Right atrium auricular region (tissue), 2 donors: ENCODE results near the gene EFNA5. TPM values are rescaled to one million over a fixed set of nuclear protein-coding genes. Genes with fewer than 3 reads are reported as not detected.

Source experiments
- DNase-seq: peaks from one replicate; pipeline ENCODE4 v3.0.0-alpha.2; 2019; ENCODE audit warnings: low spot score
- H3K27ac ChIP-seq, 2 donors: fragments of 200-600 bp; sonication (generic); 1 replicate in 1 of 2; 2 replicates in 1 of 2; pipeline ENCODE4 v1.5.1; 2016 to 2019
- H3K27me3 ChIP-seq, 2 donors: fragments of 200-600 bp; sonication (generic); one replicate each; pipeline versions ENCODE4 v1.5.1 to v1.6.0; 2017 to 2019
- H3K36me3 ChIP-seq: fragments of 200-600 bp; sonication (generic); one replicate; pipeline ENCODE4 v1.5.1; 2016
- H3K4me1 ChIP-seq, 2 donors: fragments of 200-600 bp; sonication (generic); one replicate each; pipeline versions ENCODE4 v1.5.1 to v1.6.0; 2017 to 2019
- H3K4me3 ChIP-seq, 2 donors: fragments of 200-600 bp; sonication (generic); 1 replicate in 1 of 2; 2 replicates in 1 of 2; pipeline ENCODE4 v1.5.1; 2017 to 2019; ENCODE audit warnings: mild to moderate bottlenecking in 1 of 2, moderate library complexity in 1 of 2
- H3K9me3 ChIP-seq, 2 donors: fragments of 200-600 bp; sonication (generic); one replicate each; pipeline ENCODE4 v1.5.1; 2019
- total RNA-seq, 2 donors: library from RNA; depleted of rRNA; stranded (reverse); fragments of >200 nt; gene quantifications; one replicate each; pipeline ENCODE4 v1.1.0, GENCODE V29; 2016
- TF ChIP-seq, protein P1 (sequence below), 2 donors: fragments of 200-600 bp; sonication (generic); IDR thresholded peaks; one replicate each; pipeline ENCODE4 v1.5.1; 2019; ENCODE audit warnings: antibody characterized with exemption in 2 of 2

EFNA5 gene
- total RNA-seq, 2 donors from 2014 or later: 17.0 to 19.2 TPM

DNA sequence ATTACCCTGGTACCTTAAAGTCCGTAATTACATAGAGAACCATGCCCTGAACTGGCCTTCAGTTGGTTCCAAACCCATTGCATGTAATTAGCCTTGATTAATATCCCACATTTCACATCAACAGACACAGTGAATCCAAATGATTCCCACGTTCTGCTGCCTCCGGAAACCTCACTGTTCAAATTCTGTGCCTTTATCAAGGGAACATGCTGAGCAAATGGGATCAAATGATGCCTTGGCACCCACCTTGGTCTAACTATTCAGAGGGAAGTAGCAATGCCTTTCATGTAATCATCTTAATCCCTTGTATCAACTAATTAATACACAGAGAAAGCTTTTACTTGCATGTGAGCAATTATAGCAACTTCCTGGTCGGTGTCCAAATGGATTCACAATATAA lies 100.6 kb downstream of the EFNA5 start:
- Histone ChIP-seq H3K27ac (peak overlapping the region; percentile 18 to 91), H3K36me3 (no peaks in the 10 kb centered on the region), H3K4me3 (no peak overlapping the region), H3K4me1 (peaks cover 0 to 40% of the 10 kb centered on the region in 2 donors), H3K9me3 (no peaks in the 10 kb centered on the region), H3K27me3 (no peaks in the 10 kb centered on the region)
- no peak for DNase-seq
- TF ChIP-seq, protein P1, sequence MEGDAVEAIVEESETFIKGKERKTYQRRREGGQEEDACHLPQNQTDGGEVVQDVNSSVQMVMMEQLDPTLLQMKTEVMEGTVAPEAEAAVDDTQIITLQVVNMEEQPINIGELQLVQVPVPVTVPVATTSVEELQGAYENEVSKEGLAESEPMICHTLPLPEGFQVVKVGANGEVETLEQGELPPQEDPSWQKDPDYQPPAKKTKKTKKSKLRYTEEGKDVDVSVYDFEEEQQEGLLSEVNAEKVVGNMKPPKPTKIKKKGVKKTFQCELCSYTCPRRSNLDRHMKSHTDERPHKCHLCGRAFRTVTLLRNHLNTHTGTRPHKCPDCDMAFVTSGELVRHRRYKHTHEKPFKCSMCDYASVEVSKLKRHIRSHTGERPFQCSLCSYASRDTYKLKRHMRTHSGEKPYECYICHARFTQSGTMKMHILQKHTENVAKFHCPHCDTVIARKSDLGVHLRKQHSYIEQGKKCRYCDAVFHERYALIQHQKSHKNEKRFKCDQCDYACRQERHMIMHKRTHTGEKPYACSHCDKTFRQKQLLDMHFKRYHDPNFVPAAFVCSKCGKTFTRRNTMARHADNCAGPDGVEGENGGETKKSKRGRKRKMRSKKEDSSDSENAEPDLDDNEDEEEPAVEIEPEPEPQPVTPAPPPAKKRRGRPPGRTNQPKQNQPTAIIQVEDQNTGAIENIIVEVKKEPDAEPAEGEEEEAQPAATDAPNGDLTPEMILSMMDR (IDR thresholded peaks at IDR 0.05): no peak

DNA sequence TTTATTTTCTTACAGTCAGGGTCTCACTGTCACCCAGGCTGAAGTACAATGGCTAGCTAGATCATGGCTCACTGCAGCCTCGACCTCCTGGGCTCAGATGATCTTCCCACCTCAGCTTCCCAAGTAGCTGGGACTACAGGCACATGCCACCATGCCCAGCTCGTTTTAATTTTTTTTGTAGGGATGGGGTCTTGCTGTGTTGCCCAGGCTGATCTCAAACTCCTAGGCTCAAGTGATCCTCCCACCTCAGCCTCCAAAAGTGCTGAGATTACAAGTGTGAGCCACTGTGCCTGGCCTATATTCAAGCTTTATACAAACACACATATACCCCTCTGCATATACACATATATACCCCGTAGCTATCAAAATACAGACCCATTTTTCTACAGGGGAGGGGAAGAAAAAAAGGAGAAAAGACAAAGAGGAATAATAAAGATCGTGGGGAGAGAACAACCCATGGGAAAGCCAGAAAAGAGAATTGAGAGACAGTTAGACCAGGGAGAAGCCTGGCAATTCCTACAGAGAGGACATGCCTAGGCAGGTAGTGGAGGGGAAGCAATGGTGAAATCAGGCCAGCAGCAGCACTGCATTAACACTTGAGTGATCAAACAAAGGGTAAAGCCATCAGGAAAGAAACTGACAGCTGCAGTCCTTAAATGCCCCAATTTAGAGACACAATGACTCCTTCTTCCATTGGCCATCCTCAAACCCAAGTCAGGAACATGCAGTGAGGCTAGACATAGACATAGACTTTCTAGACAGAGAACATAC lies 102.7 kb downstream of the EFNA5 start:
- TF ChIP-seq, protein P1 (IDR thresholded peaks at IDR 0.05): no peak
- peaks cover 0 to 35% of the 10 kb centered on the region in 2 donors for H3K4me1 ChIP-seq
- H3K27ac ChIP-seq: peak overlapping the region in 1 of 2 donors; percentile 67
- no peak overlapping the region for H3K4me3 ChIP-seq
- DNase-seq: no peak
- no peaks in the 10 kb centered on the region for H3K9me3 ChIP-seq
- H3K27me3 ChIP-seq: no peaks in the 10 kb centered on the region
- no peaks in the 10 kb centered on the region for H3K36me3 ChIP-seq

DNA sequence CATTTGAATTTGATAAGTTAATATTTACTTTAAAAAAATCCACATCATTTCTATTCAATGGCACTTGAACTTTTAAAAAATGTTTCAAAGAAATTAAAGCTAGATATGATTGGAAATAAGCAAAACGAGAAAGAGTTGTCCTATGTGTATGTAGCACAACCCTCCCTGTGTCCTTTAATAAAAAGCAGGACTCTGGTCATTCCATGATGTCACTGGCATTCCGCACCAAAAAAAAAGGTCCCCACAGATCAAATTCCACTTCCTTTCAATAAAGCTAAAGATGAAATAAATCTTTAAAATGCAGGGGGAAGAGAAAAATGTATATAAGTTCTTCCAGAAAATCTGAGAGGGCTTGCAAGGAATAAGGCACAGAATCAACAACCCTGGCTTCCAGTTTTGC lies 103.8 kb downstream of the EFNA5 start:
- H3K9me3 ChIP-seq: no peaks in the 10 kb centered on the region
- TF ChIP-seq, protein P1 (IDR thresholded peaks at IDR 0.05): no peak
- H3K27ac ChIP-seq: peak overlapping the region in 1 of 2 donors; percentile 67
- no peaks in the 10 kb centered on the region for H3K27me3 ChIP-seq
- peaks cover 0 to 35% of the 10 kb centered on the region in 2 donors for H3K4me1 ChIP-seq
- no peaks in the 10 kb centered on the region for H3K36me3 ChIP-seq
- H3K4me3 ChIP-seq: no peak overlapping the region
- no peak for DNase-seq

DNA sequence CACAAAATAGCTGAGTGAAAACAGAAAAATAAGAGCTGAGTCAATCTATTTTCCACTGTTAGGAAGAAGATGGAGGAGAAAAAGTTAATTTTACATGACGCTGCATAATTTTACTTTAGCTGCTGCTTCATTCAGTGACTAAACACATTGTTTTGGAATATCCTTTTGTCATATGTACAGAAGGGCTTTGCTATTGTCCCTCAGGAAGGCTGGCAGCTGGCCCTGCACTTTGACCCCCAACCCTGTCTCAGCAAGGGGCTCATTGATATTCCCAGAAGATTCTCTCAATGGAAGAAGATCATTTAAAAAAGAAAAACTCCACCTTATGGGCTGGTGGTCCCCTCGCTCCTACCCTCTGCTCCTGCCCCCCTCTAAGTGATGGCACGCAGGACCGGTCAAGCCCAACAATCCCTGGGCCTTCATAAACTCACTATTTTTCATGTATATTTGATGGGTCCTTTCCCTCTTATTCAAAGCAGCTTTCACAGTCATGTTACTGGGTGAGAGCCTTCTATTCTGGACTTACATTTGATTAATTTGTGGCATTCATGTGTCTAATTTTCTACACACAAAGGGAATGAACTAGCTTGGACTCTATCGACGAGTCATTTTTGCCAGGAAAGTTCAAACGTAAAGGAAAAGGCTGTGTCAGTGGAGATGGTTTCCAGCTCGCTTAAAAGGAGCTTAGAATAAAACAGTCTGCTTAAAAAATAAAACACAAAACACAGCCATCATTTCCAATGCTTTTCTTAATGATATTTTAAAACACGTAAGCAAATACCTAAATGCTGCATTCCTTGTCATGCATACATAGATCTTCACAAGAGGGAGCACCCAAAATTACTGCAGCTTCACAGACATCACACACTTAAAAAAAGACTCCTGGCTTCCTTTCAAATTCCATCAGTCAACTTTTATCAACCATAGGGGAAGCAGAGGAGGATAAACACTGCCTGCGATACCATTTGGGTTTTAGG lies 104.7 kb downstream of the EFNA5 start:
- H3K4me1 ChIP-seq: peaks cover 0 to 30% of the 10 kb centered on the region in 2 donors
- H3K27ac ChIP-seq: peak overlapping the region; percentile 11 to 67
- no peak for DNase-seq

DNA sequence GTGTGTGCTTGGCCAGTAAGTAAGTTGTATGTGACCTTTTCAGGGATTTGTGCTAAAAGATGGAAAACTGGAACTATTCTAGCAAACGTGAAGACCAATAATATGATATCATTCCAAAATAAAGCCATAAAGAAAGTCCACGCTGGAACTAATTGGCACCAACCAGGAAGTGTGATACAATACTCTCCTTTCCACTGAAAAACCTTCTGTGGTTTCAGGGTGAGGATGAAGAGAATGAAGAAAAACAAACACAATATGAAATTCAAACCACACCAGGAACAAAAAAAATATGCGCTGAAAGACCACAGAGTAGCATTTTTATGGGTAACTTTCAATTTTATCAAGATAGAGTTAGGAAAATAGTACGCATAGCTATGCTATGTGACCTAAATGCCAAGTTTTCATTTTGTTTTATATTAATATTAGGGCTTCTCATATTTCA lies 105.8 kb downstream of the EFNA5 start:
- H3K27ac ChIP-seq: peak overlapping the region in 1 of 2 donors; percentile 29
- peaks cover 0 to 27% of the 10 kb centered on the region in 2 donors for H3K4me1 ChIP-seq
- TF ChIP-seq, protein P1 (IDR thresholded peaks at IDR 0.05): no peak

More for the DNA sequence above, 104.7 kb downstream of the EFNA5 start:
- TF ChIP-seq, protein P1 (IDR thresholded peaks at IDR 0.05): no peak
- no peaks in the 10 kb centered on the region for H3K36me3 ChIP-seq
- H3K4me3 ChIP-seq: no peak overlapping the region
- H3K27me3 ChIP-seq: no peaks in the 10 kb centered on the region
- no peaks in the 10 kb centered on the region for H3K9me3 ChIP-seq

More for the DNA sequence above, 105.8 kb downstream of the EFNA5 start:
- Histone ChIP-seq H3K9me3 (no peaks in the 10 kb centered on the region), H3K36me3 (no peaks in the 10 kb centered on the region), H3K27me3 (no peaks in the 10 kb centered on the region), H3K4me3 (no peak overlapping the region)
- DNase-seq: no peak
